Gastroesophageal sphincter (tissue), 3 donors: ENCODE results near the gene STRIP1.

Experiments
- EP300 ChIP-seq: sonication (generic); formaldehyde crosslinking; IDR thresholded peaks from one replicate; pipeline ENCODE4 v1.6.1; 2017; ENCODE audit warnings: antibody characterized with exemption, mild to moderate bottlenecking
- TF ChIP-seq, protein P1 (sequence below), 4 experiments: fragments of 200-600 bp in 2 of 4; fragments of 450-650 bp in 2 of 4; sonication (generic) in 1 of 4; IDR thresholded peaks; one replicate each; pipeline ENCODE4 v1.5.1; 2017 to 2019; ENCODE audit warnings: antibody characterized with exemption in 4 of 4, mild to moderate bottlenecking in 2 of 4, moderate library complexity in 2 of 4

DNA sequence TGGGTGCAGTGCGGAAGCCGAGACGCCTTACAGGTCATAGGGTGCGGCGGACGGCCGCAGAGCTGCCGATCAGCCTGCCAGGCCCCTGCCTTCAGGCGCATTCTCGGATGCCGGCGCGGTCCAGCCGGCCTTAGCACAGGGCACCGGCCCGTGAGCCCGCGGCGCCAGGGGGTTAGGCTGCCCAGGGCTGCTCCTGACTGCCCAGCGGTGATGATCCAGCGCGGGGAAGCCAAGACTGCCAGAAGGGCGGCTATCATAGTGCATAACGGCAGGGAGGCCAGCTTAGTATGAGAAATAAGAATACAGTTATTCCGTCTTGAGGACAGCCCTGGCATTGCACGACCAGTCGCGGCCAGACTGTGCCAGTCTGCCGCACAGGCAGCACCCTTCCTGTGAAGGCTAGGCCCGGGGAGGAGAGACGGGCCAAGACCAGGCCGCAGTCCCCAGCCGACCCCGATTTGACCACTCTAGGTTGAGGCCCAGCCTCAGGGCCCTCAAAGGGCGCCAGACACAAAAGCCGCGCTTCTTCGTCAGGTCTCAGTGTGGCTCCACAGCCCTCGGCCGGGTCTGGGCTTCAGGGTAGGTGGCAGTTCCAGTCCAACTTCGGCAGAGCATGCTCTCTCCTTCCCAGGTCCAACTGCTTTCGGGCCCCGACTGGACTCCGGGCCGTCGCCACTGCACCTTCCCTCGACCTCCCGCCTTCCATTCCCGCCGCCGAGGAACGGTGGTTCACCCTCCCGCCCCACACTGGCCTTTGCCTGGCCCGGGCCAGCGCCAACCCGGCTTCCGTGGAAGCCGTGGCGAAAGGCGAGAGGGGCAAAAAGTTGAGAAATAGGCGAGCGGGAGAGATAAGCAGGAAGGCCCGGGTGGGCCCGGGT is 35.2 kb downstream of the STRIP1 start:
- TF ChIP-seq, protein P1, sequence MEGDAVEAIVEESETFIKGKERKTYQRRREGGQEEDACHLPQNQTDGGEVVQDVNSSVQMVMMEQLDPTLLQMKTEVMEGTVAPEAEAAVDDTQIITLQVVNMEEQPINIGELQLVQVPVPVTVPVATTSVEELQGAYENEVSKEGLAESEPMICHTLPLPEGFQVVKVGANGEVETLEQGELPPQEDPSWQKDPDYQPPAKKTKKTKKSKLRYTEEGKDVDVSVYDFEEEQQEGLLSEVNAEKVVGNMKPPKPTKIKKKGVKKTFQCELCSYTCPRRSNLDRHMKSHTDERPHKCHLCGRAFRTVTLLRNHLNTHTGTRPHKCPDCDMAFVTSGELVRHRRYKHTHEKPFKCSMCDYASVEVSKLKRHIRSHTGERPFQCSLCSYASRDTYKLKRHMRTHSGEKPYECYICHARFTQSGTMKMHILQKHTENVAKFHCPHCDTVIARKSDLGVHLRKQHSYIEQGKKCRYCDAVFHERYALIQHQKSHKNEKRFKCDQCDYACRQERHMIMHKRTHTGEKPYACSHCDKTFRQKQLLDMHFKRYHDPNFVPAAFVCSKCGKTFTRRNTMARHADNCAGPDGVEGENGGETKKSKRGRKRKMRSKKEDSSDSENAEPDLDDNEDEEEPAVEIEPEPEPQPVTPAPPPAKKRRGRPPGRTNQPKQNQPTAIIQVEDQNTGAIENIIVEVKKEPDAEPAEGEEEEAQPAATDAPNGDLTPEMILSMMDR (IDR thresholded peaks at IDR 0.05): no peak
- TF ChIP-seq EP300: no peak
